Nephron (organoid): Measurements from ENCODE around the gene FARSB.
A peak's percentile ranks its signal among the peaks of the same experiment; 100 is the strongest.

ENCODE experiments used
- H3K27ac Mint-ChIP-seq, 3 experiments: 2 replicates each; pipeline ENCODE4 v1.8.0; 2020; ENCODE audit warnings: mixed read lengths in 3 of 3, mild to moderate bottlenecking in 2 of 3, moderate library complexity in 1 of 3
- H3K27me3 Mint-ChIP-seq: 2 replicates; pipeline ENCODE4 v1.8.0; 2021; ENCODE audit warnings: low read depth, mild to moderate bottlenecking, moderate library complexity, mixed read lengths
- H3K36me3 Mint-ChIP-seq: 2 replicates; pipeline ENCODE4 v1.8.0; 2020; ENCODE audit warnings: low read depth, mixed read lengths
- H3K4me1 Mint-ChIP-seq: 2 replicates; pipeline ENCODE4 v1.8.0; 2020; ENCODE audit warnings: mixed read lengths
- H3K4me3 Mint-ChIP-seq, 3 experiments: 2 replicates each; pipeline ENCODE4 v1.8.0; 2020; ENCODE audit warnings: mild to moderate bottlenecking in 3 of 3, mixed read lengths in 3 of 3, moderate library complexity in 2 of 3
- H3K9me3 Mint-ChIP-seq: 2 replicates; pipeline ENCODE4 v1.8.0; 2020; ENCODE audit warnings: mixed read lengths
- TF ChIP-seq, protein P1 (sequence below), 3 experiments: fragments of 200-600 bp; sonication (generic); IDR thresholded peaks; one replicate each; pipeline ENCODE4 v1.5.0; 2021; ENCODE audit warnings: antibody characterized with exemption in 3 of 3; ENCODE audit not compliant: unreplicated experiment in 3 of 3

Gene FARSB

DNA sequence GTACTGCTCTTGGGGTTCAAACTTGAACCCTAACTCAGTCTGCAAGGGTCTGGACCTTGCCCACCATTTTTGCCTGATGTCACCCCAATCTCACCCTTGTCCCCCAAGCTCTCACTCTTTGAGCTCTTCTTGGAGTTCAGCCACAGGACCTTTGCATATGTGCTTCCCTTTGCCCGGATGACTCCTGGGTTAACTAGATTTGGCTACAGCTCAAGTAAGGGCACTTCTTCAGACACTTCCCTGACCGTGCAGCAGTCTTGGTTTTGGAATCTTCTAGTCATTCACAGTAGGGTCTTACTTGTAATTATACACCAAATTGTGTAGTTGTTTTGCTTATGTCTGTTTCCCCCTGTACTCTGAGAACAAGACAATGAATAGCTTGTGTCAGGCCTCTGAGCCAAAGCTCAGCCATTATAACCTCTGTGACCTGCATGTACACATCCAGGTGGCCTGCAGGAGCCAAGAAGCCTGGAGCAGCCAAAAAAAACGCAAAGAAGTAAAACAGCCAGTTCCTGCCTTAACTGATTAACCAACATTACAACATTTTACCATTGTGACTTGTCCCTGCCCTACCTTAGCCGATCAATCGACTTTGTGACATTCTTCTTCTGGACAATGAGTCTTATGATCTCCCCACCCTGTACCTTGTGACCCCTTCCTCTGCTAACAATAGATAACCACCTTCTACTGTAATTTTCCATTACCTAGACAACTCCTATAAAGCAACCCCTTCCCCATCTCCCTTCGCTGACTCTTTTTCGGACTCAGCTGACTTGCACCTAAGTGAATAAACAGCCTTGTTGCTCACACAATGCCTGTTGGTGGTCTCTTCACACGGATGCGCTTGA lies 14.5 kb upstream of the FARSB start:
- Mint-ChIP-seq H3K36me3 (no peaks in the 10 kb centered on the region), H3K4me3 (peak overlapping the region; percentile 1 to 53 (median 52)), H3K9me3 (no peaks in the 10 kb centered on the region), H3K4me1 (no peaks in the 10 kb centered on the region), H3K27me3 (peaks cover 59% of the 10 kb centered on the region), H3K27ac (no peak overlapping the region)
- TF ChIP-seq, protein P1, sequence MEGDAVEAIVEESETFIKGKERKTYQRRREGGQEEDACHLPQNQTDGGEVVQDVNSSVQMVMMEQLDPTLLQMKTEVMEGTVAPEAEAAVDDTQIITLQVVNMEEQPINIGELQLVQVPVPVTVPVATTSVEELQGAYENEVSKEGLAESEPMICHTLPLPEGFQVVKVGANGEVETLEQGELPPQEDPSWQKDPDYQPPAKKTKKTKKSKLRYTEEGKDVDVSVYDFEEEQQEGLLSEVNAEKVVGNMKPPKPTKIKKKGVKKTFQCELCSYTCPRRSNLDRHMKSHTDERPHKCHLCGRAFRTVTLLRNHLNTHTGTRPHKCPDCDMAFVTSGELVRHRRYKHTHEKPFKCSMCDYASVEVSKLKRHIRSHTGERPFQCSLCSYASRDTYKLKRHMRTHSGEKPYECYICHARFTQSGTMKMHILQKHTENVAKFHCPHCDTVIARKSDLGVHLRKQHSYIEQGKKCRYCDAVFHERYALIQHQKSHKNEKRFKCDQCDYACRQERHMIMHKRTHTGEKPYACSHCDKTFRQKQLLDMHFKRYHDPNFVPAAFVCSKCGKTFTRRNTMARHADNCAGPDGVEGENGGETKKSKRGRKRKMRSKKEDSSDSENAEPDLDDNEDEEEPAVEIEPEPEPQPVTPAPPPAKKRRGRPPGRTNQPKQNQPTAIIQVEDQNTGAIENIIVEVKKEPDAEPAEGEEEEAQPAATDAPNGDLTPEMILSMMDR (IDR thresholded peaks at IDR 0.05; ENCODE audit: unreplicated experiment in 3 of 3): no peak

- TF ChIP-seq, protein P1 (IDR thresholded peaks at IDR 0.05; ENCODE audit: unreplicated experiment in 3 of 3): no peak
- H3K4me1 Mint-ChIP-seq: no peaks in the 10 kb centered on the region
- peak overlapping the region in 1 of 3 experiments; percentile 12 for H3K4me3 Mint-ChIP-seq
- H3K36me3 Mint-ChIP-seq: no peaks in the 10 kb centered on the region
- H3K27me3 Mint-ChIP-seq: peaks cover 55% of the 10 kb centered on the region
- H3K9me3 Mint-ChIP-seq: no peaks in the 10 kb centered on the region
- H3K27ac Mint-ChIP-seq: no peak overlapping the region
Observed at GRCh38 chr2:222669353-222669752, 13.5 kb upstream of the FARSB start.

DNA sequence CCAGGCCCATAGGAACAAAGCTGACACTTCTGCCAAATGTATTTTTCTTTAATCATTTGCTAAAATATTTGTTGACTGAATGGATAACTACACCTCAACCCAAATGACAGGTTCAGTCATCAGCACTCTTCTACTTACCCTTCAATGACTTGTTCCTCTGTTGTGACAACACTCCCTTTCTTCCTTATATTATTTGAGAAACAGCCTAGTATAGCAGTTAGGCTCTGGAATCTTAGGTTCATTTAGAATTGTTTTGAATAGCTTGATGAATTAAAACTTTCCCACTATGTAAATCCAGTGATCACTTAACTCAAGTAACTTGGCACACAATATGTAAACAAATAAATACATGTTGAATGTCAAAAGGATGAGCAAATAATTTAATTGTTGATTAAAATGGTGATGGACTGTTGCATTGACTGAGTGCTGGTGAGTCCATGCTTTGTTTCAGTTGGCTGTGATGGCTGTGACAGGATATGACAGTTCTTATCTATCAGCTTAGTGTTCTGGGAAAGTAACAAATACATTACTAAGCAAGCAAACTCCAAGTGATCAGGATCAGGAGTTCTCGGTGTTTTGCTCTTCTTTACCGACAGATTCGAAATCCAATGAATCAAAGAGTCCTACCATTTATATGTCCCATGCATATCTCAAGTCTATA lies 12.7 kb upstream of the FARSB start:
- no peaks in the 10 kb centered on the region for H3K4me1 Mint-ChIP-seq
- no peak overlapping the region for H3K27ac Mint-ChIP-seq
- TF ChIP-seq, protein P1 (IDR thresholded peaks at IDR 0.05; ENCODE audit: unreplicated experiment in 3 of 3): no peak

GRCh38 chr2:222663479-222663878 lies 7.6 kb upstream of the FARSB start:
- Mint-ChIP-seq H3K27me3 (peaks cover 5% of the 10 kb centered on the region), H3K36me3 (no peaks in the 10 kb centered on the region), H3K27ac (no peak overlapping the region), H3K4me1 (no peaks in the 10 kb centered on the region), H3K4me3 (no peak overlapping the region), H3K9me3 (no peaks in the 10 kb centered on the region)
- TF ChIP-seq, protein P1 (IDR thresholded peaks at IDR 0.05; ENCODE audit: unreplicated experiment in 3 of 3): no peak

More for the DNA sequence above, 12.7 kb upstream of the FARSB start:
- H3K4me3 Mint-ChIP-seq: no peak overlapping the region
- H3K27me3 Mint-ChIP-seq: peaks cover 50% of the 10 kb centered on the region
- no peaks in the 10 kb centered on the region for H3K9me3 Mint-ChIP-seq
- no peaks in the 10 kb centered on the region for H3K36me3 Mint-ChIP-seq

DNA sequence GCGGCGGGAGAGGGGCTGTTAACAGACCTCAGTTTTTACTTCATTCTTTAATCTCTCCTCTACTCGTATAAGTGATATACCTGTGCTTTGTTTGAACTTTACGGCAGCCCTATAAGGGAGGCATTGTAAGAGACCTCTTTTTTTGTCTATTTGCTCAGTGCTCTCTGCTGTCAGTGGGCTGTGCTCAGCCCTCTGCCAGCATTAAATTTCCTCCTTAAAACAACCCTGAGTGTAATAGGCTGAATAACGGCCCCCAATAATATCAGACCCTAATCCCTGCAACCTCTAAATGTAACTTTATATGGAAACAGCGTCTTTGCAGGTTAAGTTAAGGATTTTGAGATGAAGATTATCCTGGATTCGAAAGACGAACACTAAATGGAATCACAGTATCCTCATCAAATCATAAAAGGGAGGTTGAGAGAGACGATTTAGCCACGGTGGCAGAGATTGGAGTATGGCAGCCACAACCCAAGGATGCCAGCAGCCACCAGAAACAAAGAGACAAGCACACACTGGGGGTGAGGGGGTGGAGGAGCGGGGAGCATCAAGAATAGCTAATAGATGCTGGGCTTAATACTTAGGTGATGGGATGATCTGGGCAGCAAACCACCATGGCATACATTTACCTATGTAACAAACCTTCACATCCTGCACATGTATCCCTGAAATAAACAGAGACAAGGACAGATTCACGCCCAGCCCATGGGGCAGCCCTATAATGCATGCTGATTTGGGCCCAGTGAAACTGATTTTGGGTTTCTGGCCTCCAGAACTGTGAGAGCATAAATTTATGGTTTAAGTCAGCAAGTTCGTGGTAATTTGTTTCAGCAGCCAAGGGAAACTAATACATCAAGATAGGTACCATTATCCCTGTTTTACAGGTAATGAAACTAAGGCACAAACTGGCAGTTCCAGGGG lies 894 bp upstream of the FARSB start:
- Mint-ChIP-seq H3K27me3 (no peaks in the 10 kb centered on the region), H3K9me3 (no peaks in the 10 kb centered on the region), H3K4me1 (peaks cover 21% of the 10 kb centered on the region), H3K36me3 (no peaks in the 10 kb centered on the region), H3K4me3 (peak overlapping the region; percentile 97 to 98 (median 98)), H3K27ac (peak overlapping the region; percentile 100)
- TF ChIP-seq, protein P1 (IDR thresholded peaks at IDR 0.05; ENCODE audit: unreplicated experiment in 3 of 3): no peak
